ENCODE results near the gene SLC25A23.

DNA sequence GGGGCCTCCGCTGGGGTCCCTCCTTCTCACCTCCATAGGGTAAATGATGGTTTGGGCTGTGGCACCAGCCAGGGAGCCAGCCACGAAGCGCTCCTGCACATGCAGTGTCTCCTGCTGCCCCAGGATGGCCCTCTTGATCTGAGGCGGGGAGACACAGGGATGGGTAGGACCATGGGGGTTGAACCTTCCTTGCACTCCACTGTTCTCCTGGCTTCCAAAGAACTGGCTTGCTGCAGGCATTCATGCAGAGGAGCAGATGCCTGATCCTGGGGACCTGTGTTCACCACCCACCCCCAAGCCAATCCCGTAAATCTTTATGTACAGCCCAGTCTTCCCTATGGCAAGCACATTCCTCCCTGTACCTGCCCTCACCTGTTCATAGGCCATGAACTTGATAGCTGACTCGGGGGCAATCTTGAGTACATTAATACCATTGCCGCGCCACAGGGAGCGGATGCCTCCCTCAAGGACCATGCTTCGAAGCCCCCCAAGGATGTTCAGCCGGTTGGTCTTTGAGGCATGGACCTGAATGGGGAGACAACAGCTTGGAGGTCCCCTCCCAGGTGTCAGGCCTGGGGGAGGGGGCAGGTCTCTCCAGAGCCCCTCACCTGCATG lies 5.5 kb downstream of the SLC25A23 start:
- TF ChIP-seq, protein P1, sequence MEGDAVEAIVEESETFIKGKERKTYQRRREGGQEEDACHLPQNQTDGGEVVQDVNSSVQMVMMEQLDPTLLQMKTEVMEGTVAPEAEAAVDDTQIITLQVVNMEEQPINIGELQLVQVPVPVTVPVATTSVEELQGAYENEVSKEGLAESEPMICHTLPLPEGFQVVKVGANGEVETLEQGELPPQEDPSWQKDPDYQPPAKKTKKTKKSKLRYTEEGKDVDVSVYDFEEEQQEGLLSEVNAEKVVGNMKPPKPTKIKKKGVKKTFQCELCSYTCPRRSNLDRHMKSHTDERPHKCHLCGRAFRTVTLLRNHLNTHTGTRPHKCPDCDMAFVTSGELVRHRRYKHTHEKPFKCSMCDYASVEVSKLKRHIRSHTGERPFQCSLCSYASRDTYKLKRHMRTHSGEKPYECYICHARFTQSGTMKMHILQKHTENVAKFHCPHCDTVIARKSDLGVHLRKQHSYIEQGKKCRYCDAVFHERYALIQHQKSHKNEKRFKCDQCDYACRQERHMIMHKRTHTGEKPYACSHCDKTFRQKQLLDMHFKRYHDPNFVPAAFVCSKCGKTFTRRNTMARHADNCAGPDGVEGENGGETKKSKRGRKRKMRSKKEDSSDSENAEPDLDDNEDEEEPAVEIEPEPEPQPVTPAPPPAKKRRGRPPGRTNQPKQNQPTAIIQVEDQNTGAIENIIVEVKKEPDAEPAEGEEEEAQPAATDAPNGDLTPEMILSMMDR (IDR thresholded peaks at IDR 0.05) = no peak
- TF ChIP-seq EZH2 (IDR thresholded peaks at IDR 0.05; ENCODE audit: borderline replicate concordance, insufficient read depth, low read depth, low read length, poor library complexity, severe bottlenecking) = no peak

All from B cell (primary cell).